Amniotic epithelial cell (primary cell): ENCODE measurements around the gene GASK1B.

Experiments used
- DNase-seq: peaks from one replicate; pipeline ENCODE4 v3.0.0-alpha.2; 2010; ENCODE audit warnings: low read depth

Gene GASK1B

GRCh38 chr4:158146736-158147135, 26.1 kb downstream of the GASK1B start:
- no peak for DNase-seq

- peak; percentile 81 for DNase-seq
Observed at GRCh38 chr4:158139086-158139485, 33.7 kb downstream of the GASK1B start.

GRCh38 chr4:158134222-158134621, 38.6 kb downstream of the GASK1B start:
- DNase-seq, result no peak

- DNase-seq, result no peak
Observed at GRCh38 chr4:158133551-158133950, 39.3 kb downstream of the GASK1B start.

- no peak for DNase-seq
Observed at GRCh38 chr4:158131027-158131426, 41.8 kb downstream of the GASK1B start.

- DNase-seq, result no peak
Observed at GRCh38 chr4:158130204-158130603, 42.6 kb downstream of the GASK1B start.

- peak; percentile 14 for DNase-seq
Observed at GRCh38 chr4:158129694-158130093, 43.1 kb downstream of the GASK1B start.

- DNase-seq, result no peak
Observed at GRCh38 chr4:158128540-158128939, 44.3 kb downstream of the GASK1B start.

- no peak for DNase-seq
Observed at GRCh38 chr4:158125310-158125709, 47.5 kb downstream of the GASK1B start.
